Activated CD4-positive, alpha-beta T cell treated with anti-CD3 and anti-CD28 coated beads, Interleukin-10, Interleukin-2, amounts not matched to agents 100 ng/mL and 50 ng/mL, durations not matched to agents 16 hours and 8 hours (primary cell): Measurements from ENCODE around the gene ITPKB.
"Not testable (repeated sequence)": the region's sequence is repeated elsewhere in the genome, so short reads cannot be mapped to it uniquely, and the experiment has no call there.

Experiments
- DNase-seq: peaks from one replicate; pipeline ENCODE4 v3.0.0-alpha.2; 2020

Gene ITPKB

GRCh38 chr1:226634611-226635246 is 104.4 kb downstream of the ITPKB start:
- DNase-seq: no peak

GRCh38 chr1:226634166-226634588 is 104.9 kb downstream of the ITPKB start:
- peak; percentile 84 for DNase-seq

- no peak for DNase-seq
Observed at GRCh38 chr1:226633541-226634165, 105.4 kb downstream of the ITPKB start.

- no peak for DNase-seq
Observed at GRCh38 chr1:226632922-226633351, 106.1 kb downstream of the ITPKB start.

GRCh38 chr1:226632169-226632879 is 106.8 kb downstream of the ITPKB start:
- no peak for DNase-seq

- DNase-seq: no peak
Observed at GRCh38 chr1:226631229-226632000, 107.7 kb downstream of the ITPKB start.

GRCh38 chr1:226630592-226630991 is 108.5 kb downstream of the ITPKB start:
- DNase-seq: no peak

- no peak for DNase-seq
Observed at GRCh38 chr1:226629896-226630550, 109.1 kb downstream of the ITPKB start.

GRCh38 chr1:226629210-226629895 is 109.7 kb downstream of the ITPKB start:
- no peak for DNase-seq

- DNase-seq: no peak
Observed at GRCh38 chr1:226628612-226629155, 110.4 kb downstream of the ITPKB start.

GRCh38 chr1:226627924-226628611 is 111.0 kb downstream of the ITPKB start:
- no peak for DNase-seq

- no peak for DNase-seq
Observed at GRCh38 chr1:226627050-226627755, 111.9 kb downstream of the ITPKB start.

- peak; percentile 89 for DNase-seq
Observed at GRCh38 chr1:226626577-226626956, 112.5 kb downstream of the ITPKB start.

GRCh38 chr1:226625832-226626576 is 113.1 kb downstream of the ITPKB start:
- DNase-seq: no peak

GRCh38 chr1:226625326-226625725 is 113.8 kb downstream of the ITPKB start:
- DNase-seq: no peak

- DNase-seq: no peak
Observed at GRCh38 chr1:226624526-226624925, 114.6 kb downstream of the ITPKB start.

GRCh38 chr1:226622012-226622411 is 117.1 kb downstream of the ITPKB start:
- no peak for DNase-seq

GRCh38 chr1:226619031-226619430 is 120.1 kb downstream of the ITPKB start:
- DNase-seq: no peak

- DNase-seq: no peak
Observed at GRCh38 chr1:226618380-226618779, 120.7 kb downstream of the ITPKB start.

- DNase-seq: not testable (repeated sequence)
Observed at GRCh38 chr1:226617719-226618118, 121.4 kb downstream of the ITPKB start.
